ENCODE data around the gene CFAP92.
A peak's percentile ranks its signal among the peaks of the same experiment; 100 is the strongest.

The CFAP92 gene

DNA sequence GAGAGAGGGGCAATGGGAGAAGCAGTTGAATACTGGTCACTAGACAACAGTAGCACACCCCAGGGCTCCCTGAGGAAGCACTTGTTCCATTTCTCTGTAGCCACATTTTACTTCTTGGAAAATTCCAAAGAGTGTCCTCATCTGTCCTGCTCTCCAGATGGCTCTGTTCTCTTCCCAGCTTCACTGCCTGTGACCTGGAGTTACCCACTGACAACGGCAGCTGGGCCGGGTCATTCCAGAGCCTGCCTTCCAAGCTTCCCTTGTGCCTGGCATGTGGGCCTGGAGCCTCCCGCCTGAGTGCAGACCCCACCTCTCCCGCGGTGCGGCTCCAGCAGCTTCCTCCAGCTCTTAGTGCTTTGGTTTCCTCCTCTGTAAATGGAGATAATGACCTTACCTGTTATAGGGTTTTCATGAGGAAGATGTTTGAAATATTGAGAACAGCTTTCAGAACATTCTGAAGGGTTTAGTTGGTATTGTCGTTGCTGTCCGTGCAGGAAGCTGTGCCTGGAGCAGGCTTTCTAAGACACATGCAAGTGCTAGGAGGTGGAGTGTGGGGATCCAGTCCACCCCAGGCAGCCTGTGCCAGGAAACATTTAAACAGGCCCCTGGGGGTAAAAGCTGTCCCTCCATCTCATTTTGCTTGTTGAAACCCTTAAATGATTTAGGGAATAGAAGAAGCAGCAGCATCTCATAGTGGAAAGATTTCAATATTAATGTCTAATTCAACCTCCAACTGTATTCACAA, 32.0 kb upstream of the CFAP92 start:
- no peak for DNase-seq

DNA sequence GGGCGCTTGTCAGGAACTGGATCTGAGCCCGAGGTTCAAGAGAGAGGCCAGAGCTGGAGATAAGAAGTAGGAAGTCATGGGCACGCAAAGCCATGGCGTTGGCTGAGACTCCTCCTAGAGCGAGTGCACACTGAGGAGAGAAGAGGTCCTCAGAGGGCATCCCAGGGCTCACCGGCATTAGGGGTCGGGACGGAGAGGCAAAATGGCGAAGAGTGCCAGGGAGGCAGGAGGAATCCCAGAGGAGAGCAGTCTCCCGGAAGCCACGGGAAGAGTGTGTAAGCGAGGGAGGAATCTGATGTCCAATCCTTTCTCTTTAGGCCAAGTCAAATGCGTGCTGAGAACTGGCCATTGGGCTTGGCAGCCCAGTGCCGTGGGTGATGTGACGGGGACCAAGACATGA, 31.2 kb upstream of the CFAP92 start:
- no peak for DNase-seq

DNA sequence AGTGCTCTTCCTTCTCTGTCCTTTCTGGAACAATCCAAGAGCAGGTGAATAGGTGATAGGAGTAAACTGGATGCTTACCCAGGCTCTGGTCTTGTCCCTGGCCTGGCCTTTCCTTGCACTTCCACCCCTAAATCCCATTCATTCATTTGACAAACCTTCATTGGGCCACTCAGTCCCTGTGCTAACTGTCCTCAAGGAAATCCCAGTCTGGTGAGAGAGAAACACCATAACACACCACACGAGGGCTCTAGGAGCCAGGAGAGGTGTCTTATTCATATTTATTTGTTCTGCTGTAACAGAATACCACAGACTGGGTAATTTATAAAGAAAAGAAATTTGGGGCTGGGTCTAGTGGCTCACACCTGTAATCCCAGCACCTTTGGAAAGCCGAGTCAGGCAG, 30.0 kb upstream of the CFAP92 start:
- DNase-seq = no peak

DNA sequence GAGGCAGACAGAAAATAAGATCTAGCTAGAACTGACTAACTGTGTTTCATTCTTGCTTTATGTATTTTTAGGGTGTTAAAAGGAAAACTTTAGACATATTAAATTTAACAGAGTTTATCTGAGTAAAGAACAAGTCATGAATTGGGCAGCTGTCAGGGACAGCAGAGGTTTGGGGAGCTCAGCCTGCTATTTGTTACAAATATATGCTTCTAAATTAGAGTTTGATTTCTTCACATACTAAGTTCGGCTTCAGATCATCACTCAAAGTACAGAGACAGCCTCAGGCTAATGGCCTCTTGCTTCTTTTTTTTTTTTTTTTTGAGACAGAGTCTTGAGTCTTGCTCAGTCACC, 29.1 kb upstream of the CFAP92 start:
- DNase-seq = no peak

DNA sequence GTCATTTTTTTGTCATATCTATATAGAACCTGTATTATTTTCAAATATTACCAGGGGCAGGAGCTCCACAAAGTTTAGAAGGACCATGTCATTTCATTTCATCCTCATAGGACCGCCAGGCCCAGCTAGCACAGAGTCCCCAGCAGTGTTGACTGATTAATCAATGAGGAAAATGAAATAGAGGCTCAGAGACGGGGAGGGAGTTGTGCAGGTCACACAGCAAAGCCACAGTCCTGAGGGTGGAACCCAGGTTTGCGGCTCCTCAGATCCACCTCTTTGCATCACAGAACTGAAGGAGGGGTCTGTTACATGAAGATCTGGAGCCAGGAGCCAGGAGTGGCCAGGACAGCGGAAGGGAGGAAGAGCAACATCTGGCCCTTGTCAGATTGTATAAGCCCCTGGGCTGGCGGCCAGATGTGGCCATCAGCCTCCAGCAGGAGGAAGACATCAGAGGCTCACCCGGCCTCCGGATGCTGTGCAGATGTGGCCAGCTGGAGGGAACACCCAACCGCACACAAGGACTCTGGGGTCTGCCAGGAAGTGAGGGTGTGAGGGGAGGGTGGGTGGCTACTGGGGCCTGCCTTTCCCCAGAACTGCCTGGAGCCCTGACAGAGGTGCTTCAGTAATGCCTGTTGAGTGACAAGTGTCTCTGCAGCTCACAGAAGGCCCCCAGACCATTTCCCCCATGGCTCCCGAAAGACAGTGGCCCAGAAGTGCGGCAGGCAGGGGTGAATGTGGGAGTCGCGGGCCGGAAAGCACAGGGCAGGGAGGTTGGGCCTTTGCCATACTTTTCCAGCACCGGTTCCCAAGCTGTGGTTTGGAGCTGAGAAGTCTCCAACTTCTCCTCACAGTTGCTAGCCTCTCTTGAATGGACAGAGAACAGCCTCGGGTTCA, 28.5 kb upstream of the CFAP92 start:
- no peak for DNase-seq

DNA sequence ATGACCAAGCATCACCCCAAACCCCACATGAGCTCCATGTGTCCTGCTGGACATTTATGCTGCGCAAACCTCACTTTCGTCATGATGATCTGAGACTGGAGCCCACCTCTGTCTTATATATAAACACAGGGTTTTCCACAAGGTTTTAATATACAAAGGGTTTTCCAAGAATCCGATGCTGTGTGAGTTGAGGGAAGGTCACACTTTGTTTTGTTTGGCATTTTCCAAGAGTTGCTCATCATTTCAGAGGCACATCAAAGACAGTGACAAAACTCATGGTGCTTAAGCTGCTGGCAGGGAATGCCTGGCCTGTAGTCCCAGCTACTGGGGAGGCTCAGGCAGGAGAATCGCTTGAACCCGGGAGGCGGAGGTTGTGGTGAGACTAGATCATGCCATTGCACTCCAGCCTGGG, 27.3 kb upstream of the CFAP92 start:
- no peak for DNase-seq

DNA sequence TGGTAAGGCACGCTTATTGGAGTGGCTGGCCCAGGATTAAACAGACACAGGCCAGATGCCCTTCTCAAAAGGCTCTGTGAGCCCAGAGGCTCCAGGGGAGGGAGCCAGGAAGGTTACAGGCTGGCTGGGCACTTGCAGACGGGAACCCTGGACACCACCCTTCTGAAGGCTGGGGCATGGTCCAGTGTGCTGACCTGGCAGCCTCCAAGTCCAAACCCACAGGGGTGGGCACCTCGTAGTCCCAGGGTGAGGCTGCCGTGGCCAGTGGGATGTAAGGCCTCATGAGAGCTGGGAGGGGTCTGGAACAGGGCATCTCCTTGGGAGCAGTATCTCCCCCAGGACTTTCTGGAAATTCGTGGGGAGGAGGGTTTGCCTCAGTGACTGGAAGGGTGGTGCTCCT, 26.8 kb upstream of the CFAP92 start:
- DNase-seq = no peak

DNA sequence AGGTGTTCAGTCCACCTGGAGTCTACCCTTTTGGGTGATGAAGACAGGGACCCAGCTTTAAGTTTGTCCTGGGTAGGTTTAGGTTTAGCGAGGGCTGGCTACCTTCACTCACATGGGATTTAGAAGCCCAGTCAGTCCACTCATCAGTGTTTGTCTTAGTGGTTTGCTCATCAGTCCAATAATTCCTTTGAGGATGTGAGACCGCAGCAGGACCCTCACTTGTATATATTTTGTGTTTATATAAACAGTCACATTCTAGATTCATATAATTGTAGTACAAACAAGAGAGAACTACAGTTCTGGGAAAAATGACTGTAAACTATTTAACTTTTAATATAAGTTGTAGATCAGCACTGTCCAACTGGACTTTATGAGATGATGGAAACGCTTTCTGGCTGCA, 25.4 kb upstream of the CFAP92 start:
- DNase-seq = no peak

DNA sequence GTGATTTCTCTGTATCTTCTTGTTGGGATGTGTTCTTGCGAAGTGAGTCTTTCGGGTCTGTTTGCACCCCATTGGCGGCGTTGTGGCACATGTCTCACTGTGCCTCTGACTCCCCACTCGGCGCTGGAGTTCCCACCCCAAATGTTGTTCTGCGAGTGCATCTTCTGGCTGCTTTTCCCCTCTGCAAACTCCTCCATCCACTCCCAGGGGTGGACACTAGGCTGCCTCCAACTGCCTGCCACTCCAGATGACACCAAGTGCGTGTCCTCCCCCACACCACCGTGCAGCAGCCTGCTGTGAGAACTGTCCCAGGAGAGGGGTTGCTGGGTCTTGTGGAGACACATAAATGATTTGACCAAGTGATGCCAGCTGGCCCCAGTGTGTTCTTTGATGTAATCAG, 24.9 kb upstream of the CFAP92 start:
- no peak for DNase-seq

DNA sequence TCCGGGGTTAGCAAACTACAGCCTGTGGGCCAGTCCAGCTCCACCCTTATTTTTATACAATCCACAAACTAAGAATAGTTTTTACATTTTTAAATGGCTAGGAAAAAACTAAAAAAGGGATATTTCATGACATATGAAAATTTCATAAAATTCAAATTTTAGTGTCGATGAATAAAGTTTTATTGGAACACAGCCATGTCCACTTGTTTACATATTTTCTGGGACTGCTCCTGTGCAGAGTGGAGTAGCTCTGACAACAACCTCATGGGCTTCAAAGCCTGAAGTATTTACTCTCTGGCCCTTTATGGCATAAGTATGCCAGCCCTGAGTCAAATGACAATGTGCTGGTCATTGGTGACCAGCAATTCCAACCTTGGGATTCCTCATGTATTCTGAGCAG, 24.4 kb upstream of the CFAP92 start:
- no peak for DNase-seq

DNA sequence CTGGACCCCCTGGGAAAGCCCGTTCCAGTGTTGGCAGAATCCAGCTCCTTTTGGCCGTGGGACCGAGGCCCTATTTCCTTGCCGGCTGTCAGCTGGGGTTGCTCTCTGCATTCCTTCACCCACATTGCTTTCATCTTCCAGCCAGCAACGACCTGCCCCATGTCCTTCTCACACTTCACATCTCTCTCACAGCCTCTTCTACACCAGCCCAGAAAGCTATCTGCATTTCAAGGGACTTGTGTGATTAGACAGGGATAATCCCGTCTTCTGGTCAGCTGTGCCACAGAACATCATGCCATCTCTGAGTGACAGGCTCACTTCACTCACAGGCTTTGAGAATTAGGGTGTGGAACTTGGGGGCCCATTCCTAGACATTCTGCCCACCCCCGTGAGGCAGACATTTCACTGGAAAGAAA, 23.6 kb upstream of the CFAP92 start:
- no peak for DNase-seq

DNA sequence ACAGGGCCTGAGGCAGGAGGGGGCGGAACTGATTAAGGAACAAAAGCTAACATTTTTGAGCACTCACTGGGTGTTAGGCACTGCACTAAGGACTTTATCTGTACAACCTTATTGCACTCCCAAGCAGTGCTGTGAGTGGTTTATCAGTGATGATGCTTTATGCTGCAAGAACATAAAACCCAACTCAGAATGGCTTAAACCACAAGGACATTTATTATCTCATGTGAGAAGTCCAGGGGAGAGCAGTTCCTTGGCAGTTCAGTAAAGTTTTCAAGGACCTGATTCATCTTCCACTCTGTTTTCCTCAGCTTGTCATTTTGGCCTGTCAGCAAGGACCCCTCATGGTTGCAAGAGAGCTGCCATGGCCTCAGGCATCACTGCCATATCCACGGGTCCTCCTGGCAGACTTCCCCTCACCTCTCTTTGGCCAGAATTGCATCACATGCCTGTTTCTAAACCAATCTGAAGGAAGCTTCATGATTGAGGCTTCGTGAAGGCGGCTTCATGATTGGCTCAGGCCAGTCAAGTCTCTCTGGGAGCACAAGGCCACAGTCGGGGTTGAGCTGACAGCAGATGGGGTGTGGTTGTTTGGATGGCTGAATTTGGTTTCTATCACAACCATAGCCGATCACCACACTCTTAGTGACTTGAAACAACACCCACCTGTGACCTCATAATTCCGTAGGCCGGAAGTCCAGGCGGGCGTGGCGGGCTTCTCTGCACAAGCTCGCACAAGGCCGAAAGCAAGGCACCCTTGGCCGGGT, 23.0 kb upstream of the CFAP92 start:
- no peak for DNase-seq

DNA sequence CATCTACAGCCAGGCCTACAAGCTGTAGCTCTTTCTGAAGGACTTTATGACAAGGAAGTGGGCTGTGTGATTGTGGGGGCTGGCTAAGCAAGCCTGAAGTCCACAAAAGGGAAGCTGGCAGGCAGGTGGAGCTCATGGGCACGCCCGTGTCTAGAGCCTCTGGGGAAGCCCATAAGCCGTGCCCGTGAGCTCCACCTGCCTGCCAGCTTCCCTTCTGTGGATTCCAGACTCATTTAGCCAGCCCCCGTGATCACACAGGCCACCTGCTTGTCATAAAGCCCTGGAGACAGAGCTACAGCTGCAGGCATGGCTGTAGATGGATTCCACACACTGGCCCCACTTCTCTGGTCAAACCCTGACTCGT, 22.5 kb upstream of the CFAP92 start:
- DNase-seq = peak in 2 of 4 experiments; percentile 30 to 46

DNA sequence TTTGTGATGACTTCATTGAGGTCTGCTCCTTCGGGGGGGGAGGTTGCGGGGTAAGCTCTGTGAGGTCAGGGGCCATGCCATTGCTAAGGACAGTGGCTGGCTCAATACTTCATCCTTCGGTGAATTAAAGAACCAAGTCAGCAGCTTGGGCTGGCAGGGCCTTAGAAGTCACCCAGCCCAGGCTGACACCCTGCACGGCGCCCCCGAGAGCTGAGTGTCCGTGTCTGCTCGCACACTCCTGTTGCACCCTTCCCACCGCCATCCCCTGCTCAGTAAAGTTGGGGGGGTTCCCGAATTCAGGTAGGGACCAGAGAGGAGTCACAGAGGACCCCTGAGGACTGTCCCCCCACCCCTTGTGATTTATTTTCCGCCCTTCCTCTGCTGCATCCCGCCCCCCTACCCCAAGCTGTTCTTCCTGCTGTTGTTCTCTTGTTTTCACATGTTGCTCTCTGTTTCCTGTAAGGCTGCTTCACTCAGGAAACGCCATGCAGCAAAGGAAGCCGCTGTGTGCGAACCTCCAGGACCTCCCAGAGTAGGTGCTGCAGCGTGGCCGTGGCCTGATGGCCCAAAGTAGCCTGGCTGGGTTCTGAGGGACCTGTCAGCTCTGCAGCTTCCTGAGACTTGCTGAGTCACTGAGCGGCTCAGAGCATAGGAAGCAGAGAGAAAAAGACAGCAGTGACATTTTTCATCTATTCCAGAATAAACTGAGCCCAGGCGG, 21.7 kb upstream of the CFAP92 start:
- DNase-seq = peak in 2 of 4 experiments; percentile 51 to 52

DNA sequence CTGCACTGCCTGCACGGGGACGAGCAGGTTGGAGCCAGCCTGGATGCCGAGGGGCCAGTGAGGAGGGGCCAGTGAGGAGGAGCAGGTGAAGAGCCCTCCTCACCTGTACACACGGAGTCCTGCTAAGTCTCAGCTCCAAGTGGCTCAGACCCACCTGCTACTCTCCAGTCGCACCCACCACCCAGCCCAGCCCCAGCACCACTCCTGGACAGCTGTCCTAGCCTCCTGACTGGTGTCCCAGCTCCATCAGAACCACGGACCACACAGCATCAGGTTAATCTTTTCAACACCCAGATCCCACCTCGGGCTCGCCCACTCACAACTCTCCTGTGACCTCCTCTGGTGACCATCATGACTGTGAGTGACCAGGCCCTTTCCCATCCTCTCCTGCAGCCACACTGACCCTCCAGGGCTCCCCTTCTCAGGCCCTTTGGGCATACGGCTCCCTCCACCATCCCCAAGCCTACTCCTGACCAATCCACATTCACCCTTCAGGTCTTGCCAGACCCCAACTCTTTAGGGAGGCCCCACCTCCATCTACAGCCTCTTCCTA, 21.0 kb upstream of the CFAP92 start:
- no peak for DNase-seq

DNA sequence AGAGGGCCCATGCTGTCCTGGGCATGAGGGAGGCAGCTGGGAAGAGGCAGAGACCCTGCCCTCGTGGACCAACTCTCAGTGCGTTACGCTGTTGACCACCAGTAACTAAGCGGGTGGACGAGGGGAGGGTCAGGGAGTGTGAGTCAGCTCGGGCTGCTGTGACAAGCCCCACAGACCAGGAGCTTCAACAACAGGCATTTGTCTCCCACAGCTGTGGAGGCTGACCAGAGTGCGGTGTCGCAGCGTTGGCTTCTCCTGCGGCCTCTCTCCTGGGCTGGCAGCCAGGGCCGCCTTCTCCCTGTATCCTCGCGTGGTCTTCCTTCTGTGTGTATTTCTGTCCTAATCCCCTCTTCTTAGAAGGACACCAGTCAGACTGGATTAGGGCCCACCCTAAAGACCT, 20.3 kb upstream of the CFAP92 start:
- no peak for DNase-seq

DNA sequence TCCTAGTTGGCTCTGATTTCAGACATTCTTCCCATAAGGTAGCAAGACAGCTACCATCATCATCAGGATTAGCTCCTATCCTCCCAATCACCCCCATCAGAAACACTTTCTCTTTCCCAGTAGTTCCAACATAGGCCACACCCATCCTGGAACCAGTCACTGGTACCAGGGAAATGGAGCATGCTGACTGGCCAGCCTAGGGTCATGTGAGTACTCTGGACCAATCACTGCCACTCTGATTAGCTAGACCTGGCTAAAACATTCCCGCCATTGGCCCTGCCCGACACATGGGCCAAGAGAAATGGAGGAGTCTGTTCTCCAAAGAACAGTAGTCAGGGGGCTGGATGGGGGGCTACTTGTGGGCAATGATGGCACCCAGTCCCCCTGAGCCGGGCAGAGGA, 19.6 kb upstream of the CFAP92 start:
- DNase-seq = no peak

DNA sequence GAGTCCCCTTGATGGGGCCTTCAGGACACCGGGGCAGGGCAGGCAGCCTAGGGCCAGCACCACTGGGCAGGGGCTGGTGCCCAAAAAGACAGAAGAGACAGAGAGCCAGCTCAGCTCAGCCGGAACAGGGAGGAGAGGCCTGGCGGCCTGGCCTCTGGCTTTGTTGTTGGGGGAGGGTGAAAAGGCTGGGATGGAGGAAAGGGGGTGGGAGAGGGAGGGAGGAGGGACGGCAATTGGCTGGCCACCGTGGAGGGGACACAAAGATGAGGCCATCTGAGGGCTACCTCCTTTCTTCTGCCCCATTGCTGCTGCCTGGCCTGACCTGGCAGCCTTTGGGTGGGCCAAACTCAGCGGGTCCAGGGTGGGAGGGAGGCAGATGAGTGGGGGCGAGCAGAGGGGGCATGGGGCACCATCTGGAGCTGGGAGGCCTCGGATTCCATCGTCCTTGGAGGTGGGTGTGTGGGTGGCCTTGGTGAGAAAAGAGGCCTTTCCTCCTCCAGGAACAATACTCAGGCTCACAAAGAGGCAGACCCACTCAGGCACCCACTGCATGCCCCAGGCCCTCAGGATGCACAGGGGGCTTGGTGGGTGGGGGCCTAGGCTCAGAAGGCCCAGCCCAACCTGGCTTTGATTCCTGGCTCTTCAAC, 16.6 kb upstream of the CFAP92 start:
- DNase-seq = no peak

DNA sequence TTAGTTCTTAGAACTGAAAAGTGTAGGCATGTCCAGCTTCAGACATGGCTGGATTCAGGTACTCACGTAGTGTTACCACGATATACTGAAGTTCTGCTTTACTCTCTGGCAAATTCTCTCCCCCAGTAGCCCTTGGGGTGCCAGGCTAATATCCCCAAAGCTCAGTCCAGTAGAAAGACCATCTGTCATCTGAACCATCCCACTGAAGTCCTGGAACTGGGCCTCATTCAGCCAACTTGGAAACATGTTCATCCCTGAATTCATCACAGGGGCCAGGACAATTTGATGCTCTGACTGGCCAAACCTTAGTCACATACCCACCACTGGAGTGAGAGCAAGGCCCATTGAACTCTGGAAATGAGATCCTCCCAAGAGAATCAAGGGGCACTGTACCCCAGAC, 15.4 kb upstream of the CFAP92 start:
- DNase-seq = no peak

DNA sequence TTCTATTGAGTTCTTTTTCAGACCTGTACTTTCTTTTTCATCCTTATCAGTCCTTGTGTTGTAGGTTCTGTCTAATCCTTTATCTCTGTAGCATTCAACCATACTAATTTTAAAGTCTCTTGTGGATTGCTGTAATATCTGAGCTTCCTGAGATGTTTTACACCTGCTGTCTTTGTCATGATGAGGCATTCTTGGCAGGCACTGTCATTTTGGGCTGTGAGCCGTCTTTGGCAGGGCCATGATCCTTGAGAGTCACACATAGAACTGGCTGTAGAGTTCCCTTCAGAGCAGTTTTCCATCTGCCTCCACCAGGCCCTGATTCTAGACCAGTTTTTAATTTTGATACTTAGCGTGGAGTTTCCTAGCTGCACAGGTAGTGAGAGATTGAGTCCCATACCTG, 13.9 kb upstream of the CFAP92 start:
- DNase-seq = no peak

DNA sequence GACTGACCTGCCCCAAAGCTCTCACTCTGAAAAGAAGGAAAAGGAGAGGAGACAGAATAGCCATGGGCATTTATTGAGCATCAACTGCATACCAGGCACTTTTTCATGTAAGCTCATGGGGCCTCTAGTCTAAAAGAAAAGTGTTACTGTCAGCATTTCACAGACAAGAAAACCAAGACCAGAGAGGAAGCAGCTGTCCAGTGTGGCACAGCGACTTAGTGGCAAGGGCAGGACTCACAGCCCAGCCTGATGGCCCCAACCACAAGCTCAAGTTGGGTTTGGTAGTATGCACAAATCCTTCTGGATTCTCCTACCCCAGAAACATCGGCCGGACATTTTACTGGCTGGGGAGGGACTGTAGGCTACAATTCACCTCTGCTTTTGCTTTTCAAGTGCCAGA, 13.0 kb upstream of the CFAP92 start:
- DNase-seq = no peak
